K562 (cell line): ENCODE measurements around the gene CRY2. TPM values are rescaled to one million over a fixed set of nuclear protein-coding genes. Genes with fewer than 3 reads are reported as not detected.
A peak's percentile ranks its signal among the peaks of the same experiment; 100 is the strongest.

Experiments
- AFF1 ChIP-seq, 2 experiments: fragments of 450-650 bp; IDR thresholded peaks; 2 replicates each; pipeline ENCODE4 v1.6.1; 2018; ENCODE audit warnings: mild to moderate bottlenecking in 2 of 2, low read depth in 1 of 2; ENCODE audit not compliant: partially characterized antibody in 2 of 2
- BRF1 ChIP-seq: IDR thresholded peaks from 3 replicates; pipeline ENCODE4 v1.6.1; 2011; ENCODE audit warnings: borderline replicate concordance, mild to moderate bottlenecking; ENCODE audit not compliant: insufficient read length; ENCODE audit errors: extremely low read depth
- CBX3 ChIP-seq, 2 experiments: IDR thresholded peaks; 1 replicate in 1 of 2; 2 replicates in 1 of 2; pipeline ENCODE4 v1.6.1; 2012; ENCODE audit warnings: inconsistent platforms in 2 of 2, low read length in 2 of 2, borderline replicate concordance in 1 of 2, control low read depth in 1 of 2
- COPS2 ChIP-seq: fragments of 450-650 bp; conservative IDR thresholded peaks from 2 replicates; pipeline ENCODE4 v1.6.1; 2016; ENCODE audit warnings: mild to moderate bottlenecking, moderate library complexity
- CREB3L1 ChIP-seq: fragments of 450-650 bp; IDR thresholded peaks from 2 replicates; pipeline ENCODE4 v1.6.1; 2014; ENCODE audit warnings: low read depth, mild to moderate bottlenecking, moderate library complexity, borderline replicate concordance
- CTCF ChIP-seq, 3 experiments: IDR thresholded peaks in 2 of 3; conservative IDR thresholded peaks in 1 of 3; 2 replicates each; pipeline ENCODE4 v1.5.1; 2011 to 2012; ENCODE audit warnings: low read length in 3 of 3, mild to moderate bottlenecking in 3 of 3, control low read depth in 2 of 3, improper control_type of control experiment in 1 of 3, inconsistent platforms in 1 of 3, low read depth in 1 of 3, mixed read lengths in 1 of 3, moderate library complexity in 1 of 3; ENCODE audit not compliant: insufficient read depth in 2 of 3
- HDAC8 ChIP-seq: fragments of 450-650 bp; IDR thresholded peaks from 2 replicates; pipeline ENCODE4 v1.6.1; 2016; ENCODE audit warnings: mild to moderate bottlenecking, missing genetic modification characterization, moderate library complexity, missing compliant biosample characterization
- HES1 ChIP-seq: fragments of 450-650 bp; IDR thresholded peaks from 2 replicates; pipeline ENCODE4 v1.6.1; 2016; ENCODE audit warnings: low read depth, mild to moderate bottlenecking, moderate library complexity
- ID3 ChIP-seq, 2 experiments: fragments of 250-450 bp in 1 of 2; fragments of 450-650 bp in 1 of 2; sonication (Bioruptor Pico) in 1 of 2; IDR thresholded peaks; 2 replicates each; pipeline versions ENCODE4 v1.6.1 to v1.8.0; 2016 to 2021; ENCODE audit warnings: mild to moderate bottlenecking in 2 of 2, moderate library complexity in 2 of 2, missing compliant biosample characterization in 1 of 2, missing genetic modification characterization in 1 of 2
- MCM7 ChIP-seq, 2 experiments: fragments of 450-650 bp; IDR thresholded peaks; 2 replicates each; pipeline ENCODE4 v1.6.1; 2016 to 2018
- PHF20 ChIP-seq: fragments of 450-650 bp; IDR thresholded peaks from 2 replicates; pipeline ENCODE4 v1.6.1; 2018; ENCODE audit not compliant: partially characterized antibody
- SRSF1 ChIP-seq: fragments of 200-400 bp; formaldehyde crosslinking; IDR thresholded peaks from 2 replicates; pipeline ENCODE4 v1.6.1; 2017; ENCODE audit warnings: mild to moderate bottlenecking, low read depth, low read length, moderate library complexity
- ZEB2 ChIP-seq: fragments of 450-650 bp; IDR thresholded peaks from 2 replicates; pipeline ENCODE4 v1.6.1; 2016
- ZNF280A ChIP-seq: fragments of 450-650 bp; IDR thresholded peaks from 2 replicates; pipeline ENCODE4 v1.6.1; 2018; ENCODE audit warnings: mild to moderate bottlenecking, low read depth; ENCODE audit not compliant: partially characterized antibody
- ZZZ3 ChIP-seq: fragments of 450-650 bp; IDR thresholded peaks from 2 replicates; pipeline ENCODE4 v1.6.1; 2016; ENCODE audit warnings: antibody characterized with exemption, mild to moderate bottlenecking, moderate library complexity
- polyA plus RNA-seq, 8 experiments: library from polyadenylated mRNA; depleted of rRNA in 4 of 8; stranded (reverse) in 5 of 8; unstranded in 3 of 8; fragments of >200 nt; fragmentation: Nextera tagmentation in 2 of 8; fragmentation: Illumina TruSeq in 1 of 8; extraction: Ambion mirVana in 2 of 8; extraction: Trizol in 1 of 8; gene quantifications; 2 replicates each; pipeline versions ENCODE4 v1.2.1 to v1.2.3, GENCODE V29; 2011 to 2014; ENCODE audit warnings: inconsistent platforms in 1 of 8, missing spikeins in 1 of 8
- total RNA-seq, 7 experiments: library from RNA; depleted of rRNA in 6 of 7; stranded (reverse); fragments of >200 nt in 6 of 7; fragmentation: Illumina TruSeq in 2 of 7; extraction: Trizol in 2 of 7; gene quantifications; 2 replicates each; pipeline versions ENCODE4 v1.2.1 to v1.2.3, GENCODE V29; 2011 to 2021; ENCODE audit warnings: low replicate concordance in 1 of 7

CRY2 gene
- total and polyA plus RNA-seq, 9 of the 15 experiments (the other 6 are each of a cell fraction or from before 2014, with no cell fraction given), result 2.3 to 23.9 (median 14.8) TPM

GRCh38 chr11:45904309-45904915 is 57.1 kb downstream of the CRY2 start (continued):
- TF ChIP-seq ZNF280A (no peak), ZEB2 (0 out of 2 replicates have a peak, but pooled peaks have one; percentile 24), ID3 (CRISPR knock-in tag; IDR thresholded peaks at IDR 0.05) (no peak), ID3 (tag; IDR thresholded peaks at IDR 0.05) (no peak), ZZZ3 (no peak), HDAC8 (no peak), CBX3 (IDR thresholded peaks at IDR 0.05; ENCODE audit: borderline replicate concordance in 1 of 2, low read length in 2 of 2) (peak in 1 of 2 experiments; percentile 45; a peak in 1 of 3 replicates), SRSF1 (no peak), HES1 (no peak), MCM7 (IDR thresholded peaks at IDR 0.05) (no peak), CTCF (IDR thresholded peaks at IDR 0.05 in 2 of 3, conservative IDR thresholded peaks at IDR 0.05 in 1 of 3; ENCODE audit: insufficient read depth in 2 of 3, low read depth in 1 of 3, low read length in 3 of 3) (no peak), CREB3L1 (peak; percentile 73; the same call in 1 of the 2 replicates), AFF1 (IDR thresholded peaks at IDR 0.05; ENCODE audit: low read depth in 1 of 2, partially characterized antibody in 2 of 2) (no peak), BRF1 (no peak), COPS2 (no peak), PHF20 (no peak)
